Keratinocyte (primary cell): ENCODE measurements around the gene DENND4C. TPM values are rescaled to one million over a fixed set of nuclear protein-coding genes. Genes with fewer than 3 reads are reported as not detected.

Experiments
- DNase-seq: peaks from one replicate; pipeline ENCODE4 v3.0.0-alpha.2; 2011; ENCODE audit warnings: low read depth, missing footprints, low spot score
- FAIRE-seq: peaks from 2 replicates; lab custom pipeline; 2011; peaks lifted over from hg19 to GRCh38; lab: Jason Lieb, UNC
- H2AFZ ChIP-seq: 2 replicates; pipeline ENCODE4 v1.6.0; 2012; ENCODE audit warnings: low read length, control low read depth, inconsistent platforms; ENCODE audit not compliant: control insufficient read depth
- H3K27ac ChIP-seq: 2 replicates; pipeline ENCODE4 v1.5.1; 2011; ENCODE audit warnings: low read length; ENCODE audit not compliant: control insufficient read depth, insufficient read depth
- H3K27me3 ChIP-seq: 3 replicates; pipeline ENCODE4 v1.6.0; 2011; ENCODE audit warnings: low read length; ENCODE audit not compliant: control insufficient read depth, insufficient read depth; ENCODE audit errors: extremely low read depth
- H3K36me3 ChIP-seq, 2 experiments: 2 replicates in 1 of 2; 3 replicates in 1 of 2; pipeline ENCODE4 v1.5.1; 2011; ENCODE audit warnings: low read length in 2 of 2, mild to moderate bottlenecking in 1 of 2; ENCODE audit not compliant: control insufficient read depth in 2 of 2, insufficient read depth in 2 of 2; ENCODE audit errors: extremely low read depth in 1 of 2
- H3K4me1 ChIP-seq: 3 replicates; pipeline ENCODE4 v1.5.1; 2011; ENCODE audit warnings: low read length; ENCODE audit not compliant: control insufficient read depth, insufficient read depth; ENCODE audit errors: extremely low read depth
- H3K4me2 ChIP-seq: 3 replicates; pipeline ENCODE4 v1.6.0; 2011; ENCODE audit warnings: low read depth, low read length; ENCODE audit not compliant: control insufficient read depth, insufficient read depth; ENCODE audit errors: extremely low read depth
- H3K4me3 ChIP-seq, 3 experiments: fragments of 200-600 bp in 1 of 3; sonication (generic) in 1 of 3; 2 replicates in 2 of 3; 3 replicates in 1 of 3; pipeline ENCODE4 v1.5.1; 2011 to 2016; ENCODE audit warnings: low read length in 3 of 3, mild to moderate bottlenecking in 3 of 3, control low read depth in 2 of 3, inconsistent platforms in 1 of 3, low read depth in 1 of 3, mixed read lengths in 1 of 3, mixed run types in 1 of 3, moderate library complexity in 1 of 3; ENCODE audit not compliant: control insufficient read depth in 2 of 3, insufficient read depth in 2 of 3; ENCODE audit errors: extremely low read depth in 1 of 3
- H3K79me2 ChIP-seq: 2 replicates; pipeline ENCODE4 v1.6.0; 2012; ENCODE audit warnings: low read length; ENCODE audit not compliant: control insufficient read depth, insufficient read depth
- H3K9ac ChIP-seq: 3 replicates; pipeline ENCODE4 v1.6.0; 2011; ENCODE audit warnings: low read length; ENCODE audit not compliant: control insufficient read depth, insufficient read depth; ENCODE audit errors: extremely low read depth
- H3K9me1 ChIP-seq: 3 replicates; pipeline ENCODE4 v1.6.0; 2011; ENCODE audit warnings: low read length; ENCODE audit not compliant: control insufficient read depth, insufficient read depth; ENCODE audit errors: extremely low read depth
- H3K9me3 ChIP-seq: 2 replicates; pipeline ENCODE4 v1.5.1; 2012; ENCODE audit warnings: low read depth, low read length; ENCODE audit not compliant: control insufficient read depth
- H4K20me1 ChIP-seq: 3 replicates; pipeline ENCODE4 v1.6.0; 2011; ENCODE audit warnings: low read length; ENCODE audit not compliant: control insufficient read depth, insufficient read depth; ENCODE audit errors: extremely low read depth
- EZH2 ChIP-seq: IDR thresholded peaks from one replicate; pipeline ENCODE4 v1.6.1; 2012; ENCODE audit warnings: inconsistent platforms, mild to moderate bottlenecking, low read length, moderate library complexity
- dilution Hi-C: fragments of 300-500 bp; cut with MboI; formaldehyde crosslinking; loops from one replicate; pipeline ENCODE4 v1.7.0; 2020; ENCODE audit warnings: low sequenced_read_pairs; ENCODE audit not compliant: extremely low pct_ligation_motif_present
- polyA plus RNA-seq, 5 experiments: library from polyadenylated mRNA; depleted of rRNA in 3 of 5; stranded (reverse) in 3 of 5; stranded (forward) in 1 of 5; unstranded in 1 of 5; fragments of >200 nt; gene quantifications; 1 replicate in 1 of 5; 2 replicates in 3 of 5; 3 replicates in 1 of 5; pipeline versions ENCODE4 v1.2.1 to v1.2.3, GENCODE V29; 2011 to 2012; ENCODE audit warnings: missing spikeins in 2 of 5, low read depth in 1 of 5, low replicate concordance in 1 of 5
- TF ChIP-seq, protein P1 (sequence below), 3 experiments: IDR thresholded peaks in 1 of 3; conservative IDR thresholded peaks in 1 of 3; optimal IDR thresholded peaks in 1 of 3; 2 replicates in 2 of 3; 3 replicates in 1 of 3; pipeline versions ENCODE3 to v1.5.1; 2011; ENCODE audit warnings: low read length in 3 of 3, mild to moderate bottlenecking in 3 of 3, moderate library complexity in 2 of 3, control low read depth in 1 of 3, inconsistent platforms in 1 of 3; ENCODE audit not compliant: insufficient read depth in 2 of 3; ENCODE audit errors: extremely low read depth in 1 of 3

DENND4C gene
- polyA plus RNA-seq, 1 donor (not counting 4 experiments of a cell fraction or from before 2014, with no cell fraction given): 25.6 TPM

DNA sequence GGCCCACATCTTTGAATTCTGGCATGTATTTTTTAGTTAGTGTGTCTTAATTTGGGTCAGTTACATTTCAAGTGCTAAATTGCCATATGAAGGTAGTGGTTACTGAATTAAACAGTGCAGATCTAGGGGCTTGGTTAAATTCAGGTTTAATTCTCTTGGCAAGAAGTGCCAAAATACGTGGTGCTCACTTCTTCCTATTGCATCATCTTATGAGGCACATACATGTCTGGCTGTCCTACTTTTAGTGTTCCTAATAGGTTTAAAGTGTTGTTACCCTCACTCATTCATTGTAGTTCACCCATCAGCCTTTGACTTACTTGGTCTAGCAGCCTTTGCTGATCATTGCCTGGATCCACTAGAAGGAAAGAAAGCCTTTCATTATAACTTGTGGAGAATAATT lies 90.0 kb downstream of the DENND4C start:
- no peak for FAIRE-seq
- no peaks in the 10 kb centered on the region for H3K9me3 ChIP-seq
- dilution Hi-C loops: no loop called here

DNA sequence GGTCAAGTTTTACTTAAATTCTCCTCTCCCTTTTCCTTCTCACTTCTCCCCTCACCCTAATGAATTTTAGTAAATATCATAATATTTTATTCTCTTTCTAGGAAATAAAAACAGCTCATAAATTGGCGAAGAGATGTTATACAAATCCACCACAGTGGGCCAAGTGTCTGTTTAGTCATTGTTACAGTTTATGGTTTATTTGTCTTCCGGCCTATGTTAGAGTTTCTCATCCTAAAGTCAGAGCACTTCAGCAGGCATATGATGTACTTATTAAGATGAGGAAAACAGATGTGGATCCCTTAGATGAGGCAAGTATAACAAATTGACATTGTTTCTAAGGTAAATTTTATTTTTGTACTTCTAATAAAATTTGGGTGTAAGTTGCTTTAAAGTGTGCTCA lies 101.4 kb downstream of the DENND4C start:
- H3K4me2 ChIP-seq: no peak overlapping the region
- no peaks in the 10 kb centered on the region for H3K27me3 ChIP-seq
- H3K4me1 ChIP-seq: no peaks in the 10 kb centered on the region
- H3K36me3 ChIP-seq: peaks cover 0 to 3% of the 10 kb centered on the region in 2 experiments
- no peak for DNase-seq
- no peak for TF ChIP-seq EZH2
- TF ChIP-seq, protein P1, sequence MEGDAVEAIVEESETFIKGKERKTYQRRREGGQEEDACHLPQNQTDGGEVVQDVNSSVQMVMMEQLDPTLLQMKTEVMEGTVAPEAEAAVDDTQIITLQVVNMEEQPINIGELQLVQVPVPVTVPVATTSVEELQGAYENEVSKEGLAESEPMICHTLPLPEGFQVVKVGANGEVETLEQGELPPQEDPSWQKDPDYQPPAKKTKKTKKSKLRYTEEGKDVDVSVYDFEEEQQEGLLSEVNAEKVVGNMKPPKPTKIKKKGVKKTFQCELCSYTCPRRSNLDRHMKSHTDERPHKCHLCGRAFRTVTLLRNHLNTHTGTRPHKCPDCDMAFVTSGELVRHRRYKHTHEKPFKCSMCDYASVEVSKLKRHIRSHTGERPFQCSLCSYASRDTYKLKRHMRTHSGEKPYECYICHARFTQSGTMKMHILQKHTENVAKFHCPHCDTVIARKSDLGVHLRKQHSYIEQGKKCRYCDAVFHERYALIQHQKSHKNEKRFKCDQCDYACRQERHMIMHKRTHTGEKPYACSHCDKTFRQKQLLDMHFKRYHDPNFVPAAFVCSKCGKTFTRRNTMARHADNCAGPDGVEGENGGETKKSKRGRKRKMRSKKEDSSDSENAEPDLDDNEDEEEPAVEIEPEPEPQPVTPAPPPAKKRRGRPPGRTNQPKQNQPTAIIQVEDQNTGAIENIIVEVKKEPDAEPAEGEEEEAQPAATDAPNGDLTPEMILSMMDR (optimal IDR thresholded peaks at IDR 0.05 in 1 of 3, IDR thresholded peaks at IDR 0.05 in 1 of 3, conservative IDR thresholded peaks at IDR 0.05 in 1 of 3; ENCODE audit: extremely low read depth in 1 of 3, insufficient read depth in 2 of 3, low read length in 3 of 3): no peak
- H3K9me3 ChIP-seq: no peaks in the 10 kb centered on the region
- no peaks in the 10 kb centered on the region for H3K9me1 ChIP-seq
- H3K79me2 ChIP-seq: no peaks in the 10 kb centered on the region
- no peak for FAIRE-seq
- dilution Hi-C loops: no loop called here
- H3K9ac ChIP-seq: no peak overlapping the region
- H4K20me1 ChIP-seq: no peaks in the 10 kb centered on the region
- H2AFZ ChIP-seq: no peak overlapping the region
- H3K27ac ChIP-seq: no peak overlapping the region
- no peak overlapping the region for H3K4me3 ChIP-seq

More for the DNA sequence above, 90.0 kb downstream of the DENND4C start:
- no peak for DNase-seq
- Histone ChIP-seq H3K9me1 (no peaks in the 10 kb centered on the region), H3K27ac (no peak overlapping the region), H3K4me2 (no peak overlapping the region), H3K4me1 (no peaks in the 10 kb centered on the region), H3K4me3 (no peak overlapping the region), H3K9ac (no peak overlapping the region), H3K36me3 (peaks cover 2 to 3% of the 10 kb centered on the region in 2 experiments), H3K79me2 (no peaks in the 10 kb centered on the region), H3K27me3 (no peaks in the 10 kb centered on the region), H2AFZ (no peak overlapping the region), H4K20me1 (no peaks in the 10 kb centered on the region)
- TF ChIP-seq, protein P1 (optimal IDR thresholded peaks at IDR 0.05 in 1 of 3, IDR thresholded peaks at IDR 0.05 in 1 of 3, conservative IDR thresholded peaks at IDR 0.05 in 1 of 3; ENCODE audit: extremely low read depth in 1 of 3, insufficient read depth in 2 of 3, low read length in 3 of 3): no peak
